DOHH2 (cell line): ENCODE measurements around the gene ACADSB.

ENCODE experiments used
- CTCF ChIP-seq: fragments of 200-600 bp; sonication (generic); IDR thresholded peaks from one replicate; pipeline ENCODE4 v1.5.1; 2014; ENCODE audit warnings: antibody characterized with exemption, mild to moderate bottlenecking, low read depth, low read length; ENCODE audit not compliant: poor library complexity, severe bottlenecking
- EZH2phosphoT487 ChIP-seq: fragments of 200-600 bp; sonication (generic); IDR thresholded peaks from 2 replicates; pipeline ENCODE4 v1.6.1; 2017; ENCODE audit warnings: borderline replicate concordance, mild to moderate bottlenecking, antibody characterized with exemption, low read length, moderate library complexity, mixed read lengths

GRCh38 chr10:123092635-123093414 lies 84.0 kb downstream of the ACADSB start:
- no peak for TF ChIP-seq CTCF
- no peak for TF ChIP-seq EZH2phosphoT487
